Measurements from ENCODE around the gene FCHO1. TPM values are rescaled to one million over a fixed set of nuclear protein-coding genes. Genes with fewer than 3 reads are reported as not detected.

Gene FCHO1
- total and polyA plus RNA-seq, 2 donors (not counting 3 experiments of a cell fraction or from before 2014, with no cell fraction given), result 0.66 to 1.6 TPM

- no peak overlapping the region for H2AFZ ChIP-seq (ENCODE audit: low read depth, low read length)
- no peaks in the 10 kb centered on the region for H3K27me3 ChIP-seq (ENCODE audit: control insufficient read depth in 2 of 2, insufficient read depth in 2 of 2, low read length in 2 of 2)
- peaks cover 35% of the 10 kb centered on the region for H3K4me1 ChIP-seq (ENCODE audit: control insufficient read depth, extremely low read depth, insufficient read depth, low read length)
- peak overlapping the region; percentile 83 for H3K4me2 ChIP-seq (ENCODE audit: insufficient read depth, low read length)
- dilution Hi-C loops (cut with MboI; ENCODE audit: extremely low pct_ligation_motif_present, low sequenced_read_pairs) (no loop called here), intact Hi-C loops (cut with micrococcal nuclease) (no loop called here)
- peak overlapping the region; percentile 90 for H3K27ac ChIP-seq (ENCODE audit: insufficient read depth, low read depth, low read length)
- H4K20me1 ChIP-seq (replicated peaks; ENCODE audit: control insufficient read depth, extremely low read depth, insufficient read depth, low read length), result no peaks in the 10 kb centered on the region
- FAIRE-seq, result peak; percentile 43
- H3K9me1 ChIP-seq (replicated peaks; ENCODE audit: control insufficient read depth, extremely low read depth, insufficient read depth, low read length), result no peaks in the 10 kb centered on the region
- TF ChIP-seq CTCF (IDR thresholded peaks at IDR 0.05; ENCODE audit: extremely low read depth in 1 of 2, insufficient read depth in 1 of 2, low read depth in 1 of 2, low read length in 2 of 2) (no peak), EZH2 (IDR thresholded peaks at IDR 0.05; ENCODE audit: borderline replicate concordance, low read depth, low read length, severe bottlenecking) (no peak), POLR2AphosphoS5 (IDR thresholded peaks at IDR 0.05; ENCODE audit: insufficient read depth, low read depth, low read length) (no peak), MYC (IDR thresholded peaks at IDR 0.05; ENCODE audit: low read depth, low read length) (no peak), MAX (IDR thresholded peaks at IDR 0.05; ENCODE audit: insufficient read depth, insufficient read length) (no peak), FOS (IDR thresholded peaks at IDR 0.05; ENCODE audit: borderline replicate concordance, insufficient read depth, low read length) (no peak), POLR2A (IDR thresholded peaks at IDR 0.05; ENCODE audit: low read depth, low read length) (no peak), GATA2 (IDR thresholded peaks at IDR 0.05; ENCODE audit: insufficient read depth, insufficient read length, low read depth, low read length) (no peak), JUN (IDR thresholded peaks at IDR 0.05; ENCODE audit: borderline replicate concordance, insufficient read depth, insufficient read length, low read depth) (no peak)
- ChIA-PET POLR2A (no interaction called here), CTCF (interaction anchor here (1.0 to 5.2 kb wide), 4 partner anchors 12 to 46 kb away, joined by 3 to 26 read pairs (median 8); no protein-coding TSS in a partner anchor)
- H3K36me3 ChIP-seq (ENCODE audit: control insufficient read depth in 2 of 2, extremely low read depth in 1 of 2, insufficient read depth in 2 of 2, low read length in 2 of 2), result peaks cover 11 to 24% of the 10 kb centered on the region in 2 experiments
- H3K79me2 ChIP-seq (ENCODE audit: control insufficient read depth, insufficient read depth, low read length), result peaks cover 65% of the 10 kb centered on the region
- H3K4me3 ChIP-seq (replicated peaks in 1 of 3; ENCODE audit: insufficient read depth in 1 of 3, low read depth in 1 of 3, low read length in 3 of 3), result peak overlapping the region; percentile 76 to 96 (median 90)
- no peaks in the 10 kb centered on the region for H3K9me3 ChIP-seq (replicated peaks; ENCODE audit: control insufficient read depth, insufficient read depth, low read length)
- no peak for DNase-seq (ENCODE audit: low read depth, low spot score)
- BruUV-seq (replicated peaks), result TSS peak; percentile 54
- peak overlapping the region; percentile 81 for H3K9ac ChIP-seq (replicated peaks; ENCODE audit: extremely low read depth, insufficient read depth, low read length)
These were observed 30.1 kb upstream of the FCHO1 start for GRCh38 chr19:17721111-17721628.
